HCT116 (cell line): Measurements from ENCODE around the gene AMER2. TPM values are rescaled to one million over a fixed set of nuclear protein-coding genes. Genes with fewer than 3 reads are reported as not detected.

ENCODE experiments used
- ATAC-seq: fragments of 200-7000 bp; cut with Tn5 transposase; 2 replicates; pipeline ENCODE4 v1.9.1; 2020; ENCODE audit warnings: mild to moderate bottlenecking, moderate library complexity
- BruUV-seq: library from RNA; stranded (reverse); fragments of 400-500 nt; replicated peaks from 2 replicates; lab custom pipeline; 2021; lab: Mats Ljungman, UMichigan
- CTCF ChIA-PET: fragments of 300-600 bp; sonication (Branson Sonifier 250); formaldehyde crosslinking; loops from one replicate; lab custom pipeline; 2021; ENCODE audit warnings: antibody characterized with exemption; lab: Charles Lee
- POLR2A ChIA-PET: fragments of 300-600, 350-600 bp; sonication (Branson Sonifier 250); formaldehyde crosslinking; loops from one replicate; lab custom pipeline; 2021; ENCODE audit warnings: antibody characterized with exemption; lab: Charles Lee
- RAD21 ChIA-PET, 2 experiments: fragments of 300-600 bp; sonication (Branson Sonifier 250); formaldehyde crosslinking; loops; one replicate each; lab custom pipeline; 2023; ENCODE audit warnings: low total read pairs in 2 of 2; ENCODE audit not compliant: uncharacterized antibody in 2 of 2, unreplicated experiment in 2 of 2, low non-redundant PET in 1 of 2; lab: Charles Lee
- DNase-seq: peaks from one replicate; pipeline ENCODE4 v3.0.0-alpha.2; 2010; ENCODE audit warnings: low read depth, low spot score
- H2AFZ ChIP-seq: fragments of 200-600 bp; shearing (Covaris generic), sonication (generic); 2 replicates; pipeline ENCODE4 v1.6.1; 2017; ENCODE audit warnings: low read depth, mixed run types, mixed read lengths, antibody characterized with exemption, low read length; ENCODE audit not compliant: poor library complexity, severe bottlenecking
- H3K27ac ChIP-seq: 2 replicates; pipeline ENCODE4 v1.5.1; 2012; ENCODE audit warnings: low read depth, low read length
- H3K27me3 ChIP-seq: fragments of 200-600 bp; sonication (generic); 2 replicates; pipeline ENCODE4 v1.6.1; 2016; ENCODE audit warnings: mixed run types, low read length, mixed read lengths; ENCODE audit not compliant: insufficient read depth
- H3K36me3 ChIP-seq, 2 experiments: fragments of 200-500 bp in 1 of 2; fragments of 200-600 bp in 1 of 2; sonication (Bioruptor generic) in 1 of 2; sonication (generic) in 1 of 2; 2 replicates each; pipeline versions ENCODE4 v1.5.1 to v1.6.1; 2014 to 2016; ENCODE audit warnings: low read length in 2 of 2, inconsistent platforms in 1 of 2, mixed read lengths in 1 of 2, mixed run types in 1 of 2; ENCODE audit not compliant: insufficient read depth in 2 of 2, control insufficient read depth in 1 of 2
- H3K4me1 ChIP-seq, 2 experiments: fragments of 200-600 bp in 1 of 2; sonication (generic) in 1 of 2; 2 replicates each; pipeline versions ENCODE4 v1.5.1 to v1.6.1; 2012 to 2017; ENCODE audit warnings: low read length in 2 of 2, inconsistent platforms in 1 of 2, mild to moderate bottlenecking in 1 of 2, mixed read lengths in 1 of 2, mixed run types in 1 of 2, moderate library complexity in 1 of 2; ENCODE audit not compliant: insufficient read depth in 2 of 2, control insufficient read depth in 1 of 2
- H3K4me2 ChIP-seq: fragments of 200-600 bp; sonication (generic); 2 replicates; pipeline ENCODE4 v1.6.1; 2017; ENCODE audit warnings: mixed run types, low read length, mixed read lengths
- H3K4me3 ChIP-seq, 2 experiments: fragments of 200-600 bp in 1 of 2; sonication (generic) in 1 of 2; replicated peaks in 1 of 2; 2 replicates each; pipeline ENCODE4 v1.5.1; 2011 to 2016; ENCODE audit warnings: low read length in 2 of 2, control low read depth in 1 of 2, low read depth in 1 of 2, mild to moderate bottlenecking in 1 of 2, mixed read lengths in 1 of 2, mixed run types in 1 of 2
- H3K79me2 ChIP-seq: fragments of 200-600 bp; sonication (generic); 2 replicates; pipeline ENCODE4 v1.6.1; 2017; ENCODE audit warnings: mild to moderate bottlenecking, mixed run types, low read length, moderate library complexity, mixed read lengths; ENCODE audit not compliant: insufficient read depth
- H3K9ac ChIP-seq: fragments of 200-600 bp; sonication (generic); 2 replicates; pipeline ENCODE4 v1.6.1; 2016; ENCODE audit warnings: low read length, mixed read lengths
- H3K9me2 ChIP-seq: fragments of 200-600 bp; sonication (generic), shearing (Covaris generic); 2 replicates; pipeline ENCODE4 v1.6.1; 2017; ENCODE audit warnings: mixed run types, mild to moderate bottlenecking, moderate library complexity; ENCODE audit not compliant: insufficient read depth
- H3K9me3 ChIP-seq, 2 experiments: fragments of 200-500 bp in 1 of 2; fragments of 200-600 bp in 1 of 2; sonication (Bioruptor generic) in 1 of 2; sonication (generic) in 1 of 2; 2 replicates each; pipeline ENCODE4 v1.6.1; 2014 to 2017; ENCODE audit warnings: low read length in 2 of 2, mixed read lengths in 2 of 2, inconsistent platforms in 1 of 2, low read depth in 1 of 2, mild to moderate bottlenecking in 1 of 2, mixed run types in 1 of 2, moderate library complexity in 1 of 2; ENCODE audit not compliant: control insufficient read depth in 1 of 2, insufficient read depth in 1 of 2
- H4K20me1 ChIP-seq: fragments of 200-600 bp; sonication (generic), shearing (Covaris generic); 2 replicates; pipeline ENCODE4 v1.6.1; 2017; ENCODE audit warnings: mixed run types, mild to moderate bottlenecking, moderate library complexity; ENCODE audit not compliant: insufficient read depth
- CTCF ChIP-seq, 3 experiments: fragments of 200-600 bp in 1 of 3; sonication (generic) in 1 of 3; IDR thresholded peaks in 2 of 3; conservative IDR thresholded peaks in 1 of 3; 2 replicates each; pipeline ENCODE4 v1.5.1; 2012 to 2017; ENCODE audit warnings: low read depth in 2 of 3, low read length in 2 of 3, antibody characterized with exemption in 1 of 3, borderline replicate concordance in 1 of 3, control low read depth in 1 of 3, mild to moderate bottlenecking in 1 of 3, mixed read lengths in 1 of 3, mixed run types in 1 of 3, moderate library complexity in 1 of 3; ENCODE audit not compliant: insufficient read depth in 1 of 3
- EGR1 ChIP-seq: IDR thresholded peaks from 2 replicates; pipeline ENCODE4 v1.6.1; 2012; ENCODE audit warnings: low read depth
- ELF1 ChIP-seq: IDR thresholded peaks from 2 replicates; pipeline ENCODE4 v1.6.1; 2012; ENCODE audit warnings: low read depth, borderline replicate concordance
- EZH2 ChIP-seq: fragments of 200-600 bp; sonication (generic); IDR thresholded peaks from 2 replicates; pipeline ENCODE4 v1.6.1; 2017; ENCODE audit warnings: antibody characterized with exemption, mixed run types
- EZH2phosphoT487 ChIP-seq: fragments of 200-600 bp; IDR thresholded peaks from 2 replicates; pipeline ENCODE4 v1.6.1; 2018; ENCODE audit warnings: antibody characterized with exemption, borderline replicate concordance
- MAX ChIP-seq: IDR thresholded peaks from 2 replicates; pipeline ENCODE4 v1.6.1; 2012
- POLR2AphosphoS5 ChIP-seq: IDR thresholded peaks from 2 replicates; pipeline ENCODE4 v1.6.1; 2011; ENCODE audit warnings: mild to moderate bottlenecking, low read depth, low read length, moderate library complexity
- RAD21 ChIP-seq: IDR thresholded peaks from 2 replicates; pipeline ENCODE4 v1.6.1; 2012; ENCODE audit warnings: low read depth, mild to moderate bottlenecking
- REST ChIP-seq: IDR thresholded peaks from 2 replicates; pipeline ENCODE4 v1.6.1; 2012; ENCODE audit warnings: low read depth
- SP1 ChIP-seq: IDR thresholded peaks from 2 replicates; pipeline ENCODE4 v1.6.1; 2012; ENCODE audit warnings: low read depth
- TCF7L2 ChIP-seq: IDR thresholded peaks from 2 replicates; pipeline ENCODE4 v1.7.0; 2011; ENCODE audit warnings: borderline replicate concordance, inconsistent platforms; ENCODE audit not compliant: insufficient read depth, insufficient read length; ENCODE audit errors: extremely low read depth
- intact Hi-C: fragments of 100-400 bp; cut with micrococcal nuclease; formaldehyde crosslinking; loops from 2 replicates; pipeline ENCODE4 v1.10.0; 2022
- total RNA-seq: library from RNA; stranded (reverse); gene quantifications from one replicate; pipeline ENCODE4 v1.2.1, GENCODE V29; 2021; ENCODE audit not compliant: unreplicated experiment

The AMER2 gene
- total RNA-seq, 1 experiment from 2014 or later = not detected

GRCh38 chr13:25180775-25181537, 8.9 kb upstream of the AMER2 start:
- ATAC-seq (no peak), DNase-seq (no peak)
- Histone ChIP-seq H4K20me1 (no peaks in the 10 kb centered on the region), H3K27me3 (peaks cover 30% of the 10 kb centered on the region), H3K36me3 (no peaks in the 10 kb centered on the region), H3K9me3 (no peaks in the 10 kb centered on the region), H3K9me2 (no peaks in the 10 kb centered on the region), H3K4me1 (no peaks in the 10 kb centered on the region), H2AFZ (no peak overlapping the region), H3K4me2 (no peak overlapping the region), H3K27ac (no peak overlapping the region), H3K9ac (no peak overlapping the region), H3K79me2 (no peaks in the 10 kb centered on the region), H3K4me3 (no peak overlapping the region)
- BruUV-seq = no TSS peak
- ChIA-PET POLR2A (no interaction called here), CTCF (no interaction called here), RAD21 (no interaction called here)
- TF ChIP-seq SP1 (no peak), EZH2 (no peak), POLR2AphosphoS5 (no peak), TCF7L2 (no peak), CTCF (IDR thresholded peaks at IDR 0.05 in 2 of 3, conservative IDR thresholded peaks at IDR 0.05 in 1 of 3; ENCODE audit: borderline replicate concordance in 1 of 3, insufficient read depth in 1 of 3, low read depth in 2 of 3, low read length in 2 of 3) (no peak), EZH2phosphoT487 (no peak), ELF1 (no peak), REST (no peak), MAX (no peak), RAD21 (no peak), EGR1 (no peak)
- intact Hi-C loops = no loop called here
